HG02588 (cell line): ENCODE measurements around the gene KCNMA1.
"Not testable (repeated sequence)": the region's sequence is repeated elsewhere in the genome, so short reads cannot be mapped to it uniquely, and the experiment has no call there.

Source experiments
- ATAC-seq: cut with Tn5 transposase; IDR thresholded peaks from one replicate; pipeline ENCODE4 v1.9.1; 2021; ENCODE audit warnings: mild to moderate bottlenecking, moderate library complexity; ENCODE audit not compliant: unreplicated experiment

Gene KCNMA1

DNA sequence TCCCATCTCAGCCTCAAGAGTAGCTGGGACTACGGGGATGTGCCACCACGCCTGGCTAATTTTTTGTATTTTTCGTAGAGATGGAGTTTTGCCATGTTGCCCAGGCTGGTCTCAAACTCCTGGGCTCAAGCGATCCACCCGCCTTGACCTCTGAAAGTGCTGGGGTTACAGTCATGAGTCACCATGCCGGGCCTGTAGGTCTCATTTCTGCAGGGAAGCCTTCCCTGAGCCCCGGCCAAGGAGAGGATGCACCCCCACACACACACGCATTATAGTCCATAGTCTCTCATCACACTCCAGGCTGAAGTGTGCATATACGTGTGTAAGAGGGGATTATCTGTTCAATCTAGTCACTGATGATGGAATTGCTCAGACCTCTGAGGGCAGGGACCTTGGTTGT lies 29.3 kb downstream of the KCNMA1 start:
- no peak for ATAC-seq

DNA sequence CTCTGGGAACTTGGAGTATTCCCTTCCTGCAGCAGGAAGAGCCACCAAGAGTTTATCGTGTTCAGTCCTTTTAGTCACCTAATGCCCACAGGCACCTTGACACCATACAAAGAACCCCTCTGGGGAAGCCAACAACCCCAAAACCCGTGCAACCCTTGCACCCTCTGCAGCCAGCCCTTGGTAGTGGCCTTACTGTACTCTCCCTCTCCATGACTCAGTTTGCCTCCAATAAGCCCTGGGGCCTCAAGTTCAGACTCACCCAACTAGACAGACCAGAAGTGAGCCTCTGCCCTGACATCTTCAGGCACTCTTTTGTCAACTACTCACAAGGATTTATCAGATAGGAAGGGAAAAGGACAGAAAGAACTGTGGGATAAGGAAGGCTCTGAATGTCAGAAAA lies 30.9 kb downstream of the KCNMA1 start:
- no peak for ATAC-seq

DNA sequence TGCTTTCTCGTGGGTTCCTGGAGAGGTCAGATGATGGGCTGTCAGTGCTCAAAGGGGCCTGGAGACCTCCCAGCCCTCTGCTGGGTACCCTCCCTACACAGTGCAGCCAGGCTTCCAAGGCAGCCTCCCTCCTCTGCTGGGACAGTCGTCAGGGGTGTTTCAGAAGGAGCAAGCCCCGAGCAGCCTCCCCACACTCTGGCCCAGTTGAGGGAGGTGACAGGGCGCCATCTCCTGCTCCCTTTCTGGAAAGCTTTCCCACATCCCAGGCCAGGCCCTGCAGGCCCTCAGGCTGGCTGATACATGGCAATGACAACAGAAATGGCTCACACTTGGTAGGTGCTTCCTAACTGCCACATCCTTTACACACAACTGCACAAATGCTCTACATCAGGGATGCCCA lies 32.1 kb downstream of the KCNMA1 start:
- ATAC-seq, result no peak

DNA sequence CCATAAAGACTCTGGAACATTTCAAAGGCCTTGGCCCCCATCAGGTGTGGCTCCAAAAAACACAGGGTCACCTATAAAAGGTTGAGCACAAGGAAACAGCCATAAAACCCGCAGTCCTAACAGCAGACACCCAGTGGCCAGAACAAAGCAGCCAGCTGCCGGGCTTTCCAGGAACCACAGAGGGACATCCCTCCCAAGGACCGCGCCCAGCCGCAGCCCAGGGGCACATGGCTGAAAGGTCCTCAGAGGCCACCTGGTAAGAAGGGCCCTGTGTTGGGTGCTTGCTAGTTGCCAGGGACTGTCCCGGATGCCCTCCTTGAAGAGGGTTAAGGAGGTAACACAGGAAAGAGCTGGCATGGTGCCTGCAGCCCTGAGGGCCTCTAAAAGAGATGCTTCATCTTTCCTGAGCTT lies 32.7 kb downstream of the KCNMA1 start:
- ATAC-seq, result no peak

DNA sequence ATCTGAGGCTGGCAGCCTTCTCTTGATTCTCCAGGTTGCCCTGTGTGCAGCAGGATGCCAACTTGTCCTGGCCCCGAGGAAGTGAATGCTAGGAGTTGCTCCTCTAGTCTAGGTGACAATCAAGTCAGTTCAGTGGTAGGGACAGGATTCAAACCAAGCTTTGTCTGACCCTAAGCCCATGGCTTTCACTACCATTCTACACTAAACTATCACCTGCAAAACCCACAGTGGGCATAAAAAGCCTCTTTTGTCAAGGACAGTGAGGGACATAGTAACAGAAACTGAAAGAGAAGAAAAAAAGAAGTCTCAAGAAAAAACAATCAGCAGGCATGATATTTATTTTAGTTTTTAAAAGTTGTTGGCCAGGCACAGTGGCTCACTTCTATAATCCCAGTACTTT lies 33.5 kb downstream of the KCNMA1 start:
- no peak for ATAC-seq

DNA sequence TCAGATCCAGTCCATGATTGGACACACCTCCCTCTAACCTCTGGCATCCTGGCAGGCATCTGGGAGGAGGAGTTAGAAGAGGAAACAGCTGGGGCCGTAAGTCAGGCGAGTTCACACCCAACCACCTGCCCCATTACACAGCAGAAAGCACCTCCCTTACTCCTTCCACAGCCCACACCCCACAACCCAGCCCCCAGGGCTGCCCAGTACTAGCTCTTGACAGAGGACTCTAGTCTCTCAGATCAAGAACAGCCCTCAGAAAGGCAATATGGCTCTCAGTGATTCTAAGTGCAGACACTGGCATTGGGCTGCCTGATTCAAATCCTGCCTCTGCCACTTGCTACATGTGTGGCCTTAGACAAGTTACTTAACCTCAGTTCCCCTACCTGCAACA lies 34.1 kb downstream of the KCNMA1 start:
- ATAC-seq, result peak; percentile 48

DNA sequence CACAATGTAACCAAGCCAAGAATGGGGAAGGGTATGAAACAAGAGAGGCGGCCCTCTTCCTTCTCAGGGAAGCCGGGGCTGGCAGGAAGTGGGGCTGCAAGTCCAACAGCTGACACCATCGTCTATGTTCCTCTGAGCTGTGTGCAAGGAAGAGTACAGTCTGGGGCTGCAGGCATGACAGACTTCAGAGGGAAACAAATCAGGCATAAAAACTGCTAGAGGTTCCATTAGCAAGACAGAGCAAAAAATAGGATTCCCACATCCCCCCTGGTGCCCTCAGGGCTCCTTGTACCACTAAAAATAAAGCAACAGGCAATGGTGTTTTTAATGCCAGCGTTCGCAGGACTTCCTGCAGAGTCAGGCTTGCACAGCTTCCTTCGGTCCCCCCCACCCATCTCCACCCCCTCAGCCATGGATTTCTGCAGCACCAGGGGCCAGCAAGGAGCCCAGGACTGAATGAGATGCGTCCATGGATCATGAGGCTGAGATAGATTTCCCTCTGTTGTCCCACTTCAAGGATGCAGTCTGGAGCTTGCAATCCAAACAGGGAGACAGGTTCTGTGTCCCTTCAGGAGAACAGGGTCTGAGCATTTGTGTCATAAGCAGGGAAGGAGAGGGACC lies 34.6 kb downstream of the KCNMA1 start:
- no peak for ATAC-seq

DNA sequence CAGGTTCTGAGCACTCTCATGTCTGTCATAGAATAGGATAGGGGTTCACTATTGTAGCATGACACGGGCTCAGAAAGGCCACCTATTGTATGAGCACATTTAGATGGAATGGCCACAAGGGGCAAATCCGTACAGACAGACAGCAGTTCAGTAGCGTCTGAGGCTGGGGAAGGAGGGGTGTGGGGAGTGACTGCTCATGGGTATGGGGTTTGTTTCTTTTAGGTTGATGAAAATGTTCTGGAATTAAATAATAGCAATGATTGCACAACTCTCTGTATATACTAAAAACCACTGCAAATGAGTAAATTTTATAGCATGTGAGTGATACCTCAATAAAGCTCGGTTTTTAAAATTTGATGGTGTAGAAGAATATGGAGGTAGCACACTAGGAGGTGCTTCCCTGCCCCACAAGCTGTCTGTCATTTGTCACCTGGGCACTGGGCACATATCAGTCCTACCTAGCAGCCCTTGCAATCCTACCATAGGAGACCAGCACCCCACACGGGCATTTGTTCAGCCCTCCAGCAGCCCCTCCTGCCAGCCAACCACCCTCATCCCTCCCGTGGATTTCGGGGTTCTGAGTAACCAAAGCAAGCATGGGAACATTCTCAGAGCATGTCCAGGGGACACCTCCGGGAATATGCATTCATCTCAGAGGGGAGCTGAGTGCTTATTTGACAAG lies 35.2 kb downstream of the KCNMA1 start:
- no peak for ATAC-seq

DNA sequence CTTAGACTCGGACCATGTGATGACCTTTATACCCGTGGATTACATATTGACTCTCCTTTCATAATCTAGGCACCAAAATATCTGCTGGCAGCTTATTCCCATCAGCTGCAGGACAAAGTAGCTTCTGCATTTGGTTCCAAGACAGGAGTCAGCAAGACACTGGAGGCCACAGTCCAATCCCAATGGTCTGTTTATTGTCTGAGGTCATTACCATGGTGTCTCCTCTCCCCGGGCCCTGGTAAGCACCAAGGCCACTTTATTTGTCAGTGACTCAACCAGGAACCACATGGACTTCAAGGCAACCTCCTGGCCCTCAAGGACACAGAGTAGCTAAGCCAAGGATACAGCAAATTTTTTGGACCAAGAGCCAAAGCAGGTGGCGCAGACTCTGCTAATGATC lies 36.1 kb downstream of the KCNMA1 start:
- no peak for ATAC-seq

DNA sequence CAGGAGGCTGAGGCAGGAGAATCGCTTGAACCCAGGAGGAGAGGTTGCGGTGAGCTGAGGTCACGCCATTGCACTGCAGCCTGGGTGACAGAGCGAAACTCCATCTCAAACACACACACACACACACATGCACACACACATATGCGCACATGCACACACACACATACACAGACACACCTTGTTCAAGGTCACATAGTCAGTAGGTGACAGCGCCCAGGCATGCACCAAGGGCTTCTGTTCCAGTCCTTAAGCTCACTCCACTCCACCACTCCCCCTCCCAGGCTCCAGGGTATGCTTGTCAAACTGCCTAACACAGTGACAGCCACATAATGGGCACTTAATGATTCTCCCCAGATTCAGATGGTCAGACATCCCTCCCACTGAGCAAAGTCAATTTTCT lies 37.0 kb downstream of the KCNMA1 start:
- ATAC-seq, result no peak

DNA sequence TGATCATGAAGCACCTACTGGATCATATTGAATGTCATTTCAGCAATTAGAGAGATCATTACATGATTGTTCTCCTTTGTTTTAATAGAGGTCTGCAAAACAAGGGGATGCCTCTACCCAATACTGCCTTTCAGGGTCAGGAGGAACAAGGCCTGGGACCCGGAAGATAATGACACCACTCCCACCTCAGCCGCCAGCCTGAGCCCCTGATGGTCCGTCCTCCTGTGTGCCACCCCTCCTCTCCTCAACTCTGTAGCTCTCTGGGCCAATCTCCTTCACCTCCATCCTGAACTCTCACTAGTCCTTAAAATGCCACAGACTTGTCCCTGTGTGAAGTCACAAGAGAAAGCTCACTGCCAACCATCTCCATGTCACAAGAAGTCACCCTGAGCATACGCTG lies 38.0 kb downstream of the KCNMA1 start:
- ATAC-seq, result no peak

DNA sequence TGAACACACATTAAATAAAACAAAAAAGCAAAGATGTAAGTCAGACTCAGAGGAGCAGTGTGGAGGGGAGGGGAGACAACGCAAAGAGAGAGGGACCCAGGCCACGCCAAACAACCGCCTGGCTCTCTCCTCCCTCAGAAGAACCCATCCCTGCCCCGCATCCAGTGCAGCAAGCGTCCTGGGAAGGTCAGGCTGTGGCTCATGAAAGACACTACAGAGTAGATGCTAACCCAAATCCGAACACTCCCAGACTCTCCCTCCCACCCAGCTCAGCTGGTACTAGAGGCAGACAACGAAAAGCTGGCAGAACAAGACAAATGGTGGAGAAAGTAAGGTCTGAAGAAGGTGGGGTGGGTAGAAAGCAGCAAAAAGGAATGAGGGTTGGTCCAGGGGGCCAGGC lies 39.0 kb downstream of the KCNMA1 start:
- ATAC-seq, result no peak

DNA sequence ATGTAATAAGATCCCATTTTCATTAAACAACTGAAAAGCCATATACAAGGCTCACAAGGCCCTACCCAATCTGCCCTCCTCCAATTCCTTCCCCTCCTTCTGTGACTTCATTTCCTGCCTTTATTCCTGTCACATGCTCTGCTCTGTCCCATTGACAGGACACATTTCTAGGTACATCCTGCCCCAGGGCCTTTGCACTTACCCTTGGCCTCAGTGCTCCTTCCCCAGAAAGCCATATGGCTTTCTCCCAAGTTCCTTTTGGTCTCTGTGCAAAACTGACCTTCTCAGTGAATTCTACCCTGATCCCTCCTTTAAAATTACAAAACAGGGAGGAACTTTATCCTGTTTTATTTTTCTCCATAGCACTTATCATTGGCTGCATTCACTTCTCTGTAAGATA lies 40.0 kb downstream of the KCNMA1 start:
- no peak for ATAC-seq

DNA sequence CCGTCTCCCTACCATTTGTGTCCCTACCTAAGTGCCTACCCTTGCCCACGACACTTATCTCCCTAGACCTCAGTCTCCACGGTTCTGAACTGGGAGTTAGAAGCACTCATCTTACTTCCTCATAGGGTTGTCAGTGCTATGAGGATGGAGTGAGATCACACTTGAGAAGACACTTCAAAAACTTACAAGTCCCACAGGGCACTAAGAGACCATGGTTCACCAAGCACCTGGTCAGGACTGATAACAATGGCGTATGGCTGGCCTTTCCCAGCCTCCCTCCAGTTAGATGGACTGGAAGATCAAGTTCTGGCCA lies 43.2 kb downstream of the KCNMA1 start:
- no peak for ATAC-seq

DNA sequence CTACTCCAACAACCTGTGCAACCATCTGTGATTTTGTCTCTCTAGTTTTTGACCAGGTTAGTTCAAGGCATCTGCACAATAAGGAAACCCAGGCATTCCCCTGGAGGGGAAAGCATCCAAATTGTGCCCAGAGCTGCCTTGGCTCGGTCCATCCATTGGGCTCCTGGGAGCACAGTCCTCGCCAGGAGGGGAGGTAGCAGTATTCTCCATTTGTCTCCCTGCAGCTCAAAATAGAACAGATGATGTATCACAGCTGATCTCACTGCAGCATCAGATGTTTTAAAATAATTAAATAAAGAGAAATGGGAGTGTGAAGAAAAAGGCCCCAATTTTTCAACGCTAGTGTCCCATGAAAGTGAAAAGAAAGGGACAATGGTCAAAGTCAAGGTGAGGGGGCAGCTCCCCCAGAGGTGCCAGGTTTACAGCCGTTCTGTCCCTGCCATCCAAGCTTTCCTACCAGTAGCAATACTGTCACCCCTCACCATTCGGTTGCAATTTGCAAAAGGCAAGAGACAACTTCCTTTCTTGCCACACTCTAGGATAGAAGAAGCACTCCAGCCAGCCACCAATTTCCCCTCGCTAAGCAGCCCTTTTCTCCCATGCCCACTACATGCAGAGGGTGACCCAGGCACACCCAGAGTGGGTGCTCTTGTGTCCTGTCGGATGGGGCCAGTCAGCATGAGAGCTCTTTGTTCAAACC lies 43.7 kb downstream of the KCNMA1 start:
- ATAC-seq, result no peak

DNA sequence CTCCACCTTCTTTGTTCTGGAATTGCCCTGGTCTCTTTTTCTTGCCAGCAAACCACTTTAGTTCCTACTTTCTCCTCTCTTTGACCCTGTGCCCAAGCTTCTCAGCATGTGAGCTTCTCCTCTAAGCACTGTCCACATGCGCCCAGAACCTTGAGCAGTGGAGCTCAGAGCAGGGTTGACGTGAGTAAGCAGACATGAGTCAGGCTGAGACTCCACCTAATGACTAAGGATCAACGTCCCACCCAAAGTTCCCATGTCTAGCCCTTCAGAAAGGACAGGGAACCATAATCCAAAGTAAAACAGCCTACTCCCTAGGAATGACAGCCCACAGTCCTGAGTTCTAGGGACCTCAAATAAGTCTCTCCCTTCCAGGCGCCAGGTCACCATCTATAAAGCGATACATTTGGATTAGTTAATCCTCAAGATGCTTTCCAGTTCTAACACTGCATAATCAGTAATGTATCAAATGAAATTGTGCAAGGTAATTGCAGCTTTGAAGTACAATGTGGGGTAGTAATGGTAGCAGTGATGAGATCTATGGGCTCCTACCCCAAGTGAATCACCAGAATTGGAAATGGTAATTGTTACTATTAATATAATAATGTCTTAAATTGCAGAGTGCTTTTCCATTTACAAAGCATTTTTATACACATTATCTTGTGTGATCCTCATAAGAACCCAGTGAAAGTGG lies 44.5 kb downstream of the KCNMA1 start:
- ATAC-seq, result no peak

DNA sequence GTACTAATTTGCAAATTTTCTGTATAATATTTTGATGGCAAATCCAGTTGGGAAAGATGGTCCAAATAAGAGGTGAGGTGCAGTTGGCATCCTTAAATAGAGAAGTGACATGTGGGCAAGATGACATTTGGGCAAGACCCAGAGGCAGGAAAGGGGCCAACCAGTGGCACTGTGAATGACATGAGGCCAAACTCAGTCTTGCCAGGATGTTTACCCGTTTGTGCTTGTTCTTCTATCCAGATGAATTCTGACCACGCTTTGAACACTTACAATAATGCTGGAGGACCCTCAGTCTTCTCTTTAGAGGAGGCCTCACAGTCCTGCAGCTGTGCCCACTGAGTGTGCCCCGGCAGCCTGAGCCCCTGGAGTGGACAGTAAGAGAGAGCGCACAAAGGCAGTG lies 45.1 kb downstream of the KCNMA1 start:
- ATAC-seq, result no peak

DNA sequence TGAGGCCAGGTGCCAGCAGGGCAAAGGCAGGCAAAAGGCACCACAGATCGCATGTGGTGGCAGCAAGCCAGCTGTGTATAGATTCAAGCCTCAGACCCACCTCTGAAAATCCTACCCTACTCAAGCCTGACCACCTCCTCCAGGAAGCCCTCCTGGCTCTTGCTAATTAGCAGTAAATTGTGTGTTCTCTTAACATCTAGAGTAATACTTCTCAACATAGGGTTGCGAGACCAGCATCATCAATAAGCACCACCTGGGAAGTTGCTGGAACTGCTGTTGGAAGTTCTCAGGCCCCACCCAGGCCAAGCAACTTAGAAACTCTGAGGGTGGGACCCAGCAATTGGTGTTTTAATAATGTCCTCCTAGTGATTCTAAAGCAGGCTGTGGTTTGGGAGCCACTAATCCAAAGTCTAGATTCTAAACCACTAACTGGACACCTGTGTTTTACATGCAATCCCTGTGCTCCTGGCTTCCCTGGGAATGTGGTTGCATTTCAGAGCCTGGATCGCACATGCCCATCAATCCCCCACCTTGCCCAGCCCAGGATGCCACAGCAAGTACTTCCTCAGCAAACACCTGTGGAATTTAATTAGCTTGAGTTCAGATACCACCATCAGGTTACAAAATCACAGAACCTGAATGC lies 46.2 kb downstream of the KCNMA1 start:
- ATAC-seq, result no peak

DNA sequence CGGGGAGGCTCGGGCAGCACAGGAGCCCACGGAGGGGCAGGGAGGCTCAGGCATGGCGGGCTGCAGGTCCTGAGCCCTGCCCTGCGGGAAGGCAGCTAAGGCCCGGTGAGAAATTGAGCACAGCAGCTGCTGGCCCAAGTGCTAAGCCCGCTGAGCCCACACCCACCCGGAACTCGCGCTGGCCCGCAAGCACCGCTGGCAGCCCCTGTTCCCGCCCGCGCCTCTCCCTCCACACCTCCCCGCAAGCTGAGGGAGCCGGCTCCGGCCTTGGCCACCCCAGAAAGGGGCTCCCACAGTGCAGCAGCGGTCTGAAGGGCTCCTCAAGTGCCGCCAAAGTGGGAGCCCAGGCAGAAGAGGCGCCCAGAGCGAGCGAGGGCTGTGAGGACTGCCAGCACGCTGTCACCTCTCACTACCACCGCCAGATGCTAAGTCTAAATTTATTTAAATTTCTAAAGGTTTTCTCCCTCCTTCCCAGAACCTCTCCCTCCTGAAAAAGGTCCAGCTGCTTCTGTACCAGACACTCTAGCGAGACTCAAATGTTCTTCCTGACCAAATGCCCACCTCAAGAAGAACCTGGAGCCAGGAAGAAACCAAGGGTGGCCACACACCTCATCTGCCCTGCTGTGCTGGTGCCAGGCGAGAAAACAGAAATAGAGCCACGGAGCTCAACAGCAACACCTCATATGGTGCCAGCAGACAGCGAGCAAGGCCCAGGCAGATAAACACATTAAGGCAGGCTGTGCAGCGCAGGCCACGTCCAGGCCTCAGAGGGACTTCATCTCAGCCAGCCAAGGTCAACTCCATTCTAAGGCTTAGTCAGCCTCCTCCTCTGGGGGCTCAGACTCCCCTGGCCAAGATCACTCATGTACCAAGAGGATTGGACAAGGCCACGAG lies 47.0 kb downstream of the KCNMA1 start:
- no peak for ATAC-seq

DNA sequence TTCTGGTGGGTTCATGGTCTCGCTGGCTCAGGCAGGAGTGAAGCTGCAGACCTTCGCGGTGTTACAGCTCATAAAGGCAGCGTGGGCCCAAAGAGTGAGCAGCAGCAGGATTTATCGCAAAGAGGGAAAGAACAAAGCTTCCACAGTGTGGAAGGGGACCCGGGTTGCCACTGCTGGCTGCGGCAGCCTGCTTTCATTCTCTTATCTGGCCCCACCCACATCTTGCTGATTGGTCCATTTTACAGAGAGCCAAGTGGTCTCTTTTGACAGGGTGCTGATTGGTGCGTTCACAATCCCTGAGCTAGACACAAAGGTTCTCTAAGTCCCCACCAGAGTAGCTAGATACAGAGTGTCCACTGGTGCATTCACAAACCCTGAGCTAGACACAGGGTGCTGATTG lies 47.9 kb downstream of the KCNMA1 start:
- ATAC-seq, result not testable (repeated sequence)

DNA sequence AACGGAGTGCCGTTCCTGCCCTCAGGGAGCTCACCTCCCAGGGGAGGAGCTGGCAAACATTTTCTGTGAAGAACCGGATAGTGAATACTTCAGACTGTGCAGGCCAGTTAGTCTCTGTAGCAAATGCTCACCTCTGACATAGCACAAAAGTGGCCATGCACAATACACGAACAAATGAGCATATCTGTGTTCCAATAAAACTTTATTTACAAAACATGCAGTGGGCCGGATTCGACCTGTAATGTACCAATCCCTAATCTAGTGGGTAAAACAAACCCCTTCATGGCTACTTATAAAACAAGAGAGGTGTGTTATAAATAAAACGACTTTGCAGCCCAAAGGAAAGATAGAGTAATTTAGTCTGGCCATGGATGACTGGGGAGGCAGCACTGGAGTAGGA lies 48.7 kb downstream of the KCNMA1 start:
- ATAC-seq, result no peak
